Measurements from ENCODE around the gene GSTA4.

The GSTA4 gene

GRCh38 chr6:53042112-53042511, 47.0 kb upstream of the GSTA4 start:
- Histone ChIP-seq H3K4me3 (ENCODE audit: low read length) (no peak overlapping the region), H3K9ac (ENCODE audit: low read length) (no peak overlapping the region), H3K36me3 (replicated peaks; ENCODE audit: low read depth, low read length) (peaks cover 21% of the 10 kb centered on the region), H3K9me3 (ENCODE audit: insufficient read depth, low read length) (no peaks in the 10 kb centered on the region), H3K27ac (ENCODE audit: low read length) (no peak overlapping the region), H3K27me3 (ENCODE audit: low read depth, low read length) (no peaks in the 10 kb centered on the region), H3K79me2 (ENCODE audit: low read length) (no peaks in the 10 kb centered on the region), H2AFZ (ENCODE audit: low read depth, low read length) (no peak overlapping the region), H3K4me1 (ENCODE audit: low read length) (no peaks in the 10 kb centered on the region), H3K4me2 (ENCODE audit: low read length) (no peak overlapping the region), H4K20me1 (ENCODE audit: insufficient read depth, low read length) (no peaks in the 10 kb centered on the region)
- TF ChIP-seq CTCF (IDR thresholded peaks at IDR 0.05; ENCODE audit: low read depth, low read length), result no peak
- no peak for TF ChIP-seq EZH2phosphoT487 (IDR thresholded peaks at IDR 0.05; ENCODE audit: low read depth)

DNA sequence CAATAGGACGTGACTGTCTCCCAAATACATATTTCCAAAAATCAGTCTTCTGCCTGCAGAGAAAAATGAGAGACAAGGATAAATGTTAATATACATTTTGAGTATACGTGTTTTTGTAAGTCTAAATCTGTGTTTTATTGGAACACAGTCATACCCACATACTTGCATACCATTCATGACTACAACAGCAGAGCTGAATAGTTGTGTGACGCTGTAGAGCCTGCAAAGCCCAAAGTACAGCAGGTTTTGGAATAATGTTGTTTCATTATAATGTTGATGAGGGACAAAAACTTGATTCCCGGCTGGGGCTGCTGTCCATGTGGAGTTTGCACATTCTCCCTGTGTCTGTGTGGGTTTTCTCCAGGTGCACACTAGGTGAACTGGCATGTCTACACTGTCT, 46.3 kb upstream of the GSTA4 start:
- no peak overlapping the region for H3K4me3 ChIP-seq (ENCODE audit: low read length)
- no peak overlapping the region for H2AFZ ChIP-seq (ENCODE audit: low read depth, low read length)
- H3K27me3 ChIP-seq (ENCODE audit: low read depth, low read length), result no peaks in the 10 kb centered on the region
- no peaks in the 10 kb centered on the region for H4K20me1 ChIP-seq (ENCODE audit: insufficient read depth, low read length)
- H3K9me3 ChIP-seq (ENCODE audit: insufficient read depth, low read length), result no peaks in the 10 kb centered on the region
- TF ChIP-seq CTCF (IDR thresholded peaks at IDR 0.05; ENCODE audit: low read depth, low read length), result no peak
- TF ChIP-seq EZH2phosphoT487 (IDR thresholded peaks at IDR 0.05; ENCODE audit: low read depth), result no peak
- H3K79me2 ChIP-seq (ENCODE audit: low read length), result no peaks in the 10 kb centered on the region
- H3K9ac ChIP-seq (ENCODE audit: low read length), result no peak overlapping the region
- H3K4me1 ChIP-seq (ENCODE audit: low read length), result no peaks in the 10 kb centered on the region
- peaks cover 21% of the 10 kb centered on the region for H3K36me3 ChIP-seq (replicated peaks; ENCODE audit: low read depth, low read length)
- no peak overlapping the region for H3K27ac ChIP-seq (ENCODE audit: low read length)
- H3K4me2 ChIP-seq (ENCODE audit: low read length), result no peak overlapping the region

DNA sequence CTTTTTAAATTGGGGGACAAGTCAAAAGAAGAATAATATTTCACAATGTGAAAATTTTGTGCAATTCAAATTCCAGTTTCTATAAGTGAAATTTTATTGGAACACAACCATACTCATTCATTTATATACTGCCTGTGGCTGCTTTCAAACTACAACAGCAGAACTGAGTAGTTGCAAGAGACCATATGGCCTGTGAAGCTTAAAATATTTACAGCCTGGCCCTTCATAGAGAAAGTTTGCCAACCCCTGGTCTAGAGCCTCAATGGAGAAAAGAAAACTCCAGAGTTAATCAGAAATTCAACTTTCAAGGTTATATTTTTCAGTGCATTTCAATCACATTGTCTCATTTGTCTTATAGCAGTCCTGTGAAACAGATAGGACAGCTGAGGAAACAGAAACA, 43.5 kb upstream of the GSTA4 start:
- Histone ChIP-seq H3K4me3 (ENCODE audit: low read length) (no peak overlapping the region), H4K20me1 (ENCODE audit: insufficient read depth, low read length) (no peaks in the 10 kb centered on the region), H3K27me3 (ENCODE audit: low read depth, low read length) (no peaks in the 10 kb centered on the region), H3K9me3 (ENCODE audit: insufficient read depth, low read length) (no peaks in the 10 kb centered on the region), H3K79me2 (ENCODE audit: low read length) (no peaks in the 10 kb centered on the region), H2AFZ (ENCODE audit: low read depth, low read length) (no peak overlapping the region), H3K36me3 (replicated peaks; ENCODE audit: low read depth, low read length) (peaks cover 21% of the 10 kb centered on the region), H3K9ac (ENCODE audit: low read length) (no peak overlapping the region), H3K4me1 (ENCODE audit: low read length) (no peaks in the 10 kb centered on the region), H3K4me2 (ENCODE audit: low read length) (no peak overlapping the region), H3K27ac (ENCODE audit: low read length) (no peak overlapping the region)
- TF ChIP-seq CTCF (IDR thresholded peaks at IDR 0.05; ENCODE audit: low read depth, low read length) (no peak), EZH2phosphoT487 (IDR thresholded peaks at IDR 0.05; ENCODE audit: low read depth) (no peak)

GRCh38 chr6:53038141-53038540, 43.1 kb upstream of the GSTA4 start:
- no peak overlapping the region for H3K9ac ChIP-seq (ENCODE audit: low read length)
- no peaks in the 10 kb centered on the region for H3K4me1 ChIP-seq (ENCODE audit: low read length)
- H2AFZ ChIP-seq (ENCODE audit: low read depth, low read length), result no peak overlapping the region
- no peak overlapping the region for H3K4me2 ChIP-seq (ENCODE audit: low read length)
- H3K4me3 ChIP-seq (ENCODE audit: low read length), result no peak overlapping the region
- H3K27me3 ChIP-seq (ENCODE audit: low read depth, low read length), result no peaks in the 10 kb centered on the region
- TF ChIP-seq EZH2phosphoT487 (IDR thresholded peaks at IDR 0.05; ENCODE audit: low read depth), result no peak
- TF ChIP-seq CTCF (IDR thresholded peaks at IDR 0.05; ENCODE audit: low read depth, low read length), result no peak
- H3K79me2 ChIP-seq (ENCODE audit: low read length), result no peaks in the 10 kb centered on the region
- no peaks in the 10 kb centered on the region for H4K20me1 ChIP-seq (ENCODE audit: insufficient read depth, low read length)
- H3K27ac ChIP-seq (ENCODE audit: low read length), result no peak overlapping the region
- no peaks in the 10 kb centered on the region for H3K9me3 ChIP-seq (ENCODE audit: insufficient read depth, low read length)
- H3K36me3 ChIP-seq (replicated peaks; ENCODE audit: low read depth, low read length), result peaks cover 21% of the 10 kb centered on the region
